GM19372 (cell line): ENCODE measurements around the gene SERPIND1.
"Not testable (repeated sequence)": the region's sequence is repeated elsewhere in the genome, so short reads cannot be mapped to it uniquely, and the experiment has no call there.

Experiments used
- ATAC-seq: cut with Tn5 transposase; IDR thresholded peaks from one replicate; pipeline ENCODE4 v1.9.1; 2021; ENCODE audit warnings: mild to moderate bottlenecking, low read depth, moderate library complexity; ENCODE audit not compliant: unreplicated experiment

SERPIND1 gene

DNA sequence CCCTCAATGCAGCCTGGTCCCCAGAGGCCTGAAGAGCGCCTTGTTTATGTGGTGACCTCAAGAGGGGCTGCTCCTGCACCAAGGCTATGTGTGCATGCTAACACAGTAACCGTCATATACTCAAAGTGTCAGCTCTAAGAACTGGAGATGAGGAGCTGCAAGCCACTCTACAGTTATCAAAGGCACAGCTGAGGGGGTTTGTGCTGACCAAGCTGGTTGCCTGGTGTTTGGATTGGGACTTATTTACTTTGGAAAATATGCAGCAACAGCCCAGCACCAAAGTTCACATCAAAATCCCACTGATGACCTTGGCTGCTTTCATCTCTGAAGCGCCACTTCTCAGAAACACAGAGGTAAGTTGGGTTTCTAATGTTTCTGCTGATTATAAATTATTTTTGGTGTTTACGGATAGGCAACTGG is at the start of gene SERPIND1:
TSS of gene SERPIND1 (plus strand) at position 321 of the 420 bp plus-strand sequence. CDS start 5,200 bp downstream, outside the sequence.
- ATAC-seq = no peak

DNA sequence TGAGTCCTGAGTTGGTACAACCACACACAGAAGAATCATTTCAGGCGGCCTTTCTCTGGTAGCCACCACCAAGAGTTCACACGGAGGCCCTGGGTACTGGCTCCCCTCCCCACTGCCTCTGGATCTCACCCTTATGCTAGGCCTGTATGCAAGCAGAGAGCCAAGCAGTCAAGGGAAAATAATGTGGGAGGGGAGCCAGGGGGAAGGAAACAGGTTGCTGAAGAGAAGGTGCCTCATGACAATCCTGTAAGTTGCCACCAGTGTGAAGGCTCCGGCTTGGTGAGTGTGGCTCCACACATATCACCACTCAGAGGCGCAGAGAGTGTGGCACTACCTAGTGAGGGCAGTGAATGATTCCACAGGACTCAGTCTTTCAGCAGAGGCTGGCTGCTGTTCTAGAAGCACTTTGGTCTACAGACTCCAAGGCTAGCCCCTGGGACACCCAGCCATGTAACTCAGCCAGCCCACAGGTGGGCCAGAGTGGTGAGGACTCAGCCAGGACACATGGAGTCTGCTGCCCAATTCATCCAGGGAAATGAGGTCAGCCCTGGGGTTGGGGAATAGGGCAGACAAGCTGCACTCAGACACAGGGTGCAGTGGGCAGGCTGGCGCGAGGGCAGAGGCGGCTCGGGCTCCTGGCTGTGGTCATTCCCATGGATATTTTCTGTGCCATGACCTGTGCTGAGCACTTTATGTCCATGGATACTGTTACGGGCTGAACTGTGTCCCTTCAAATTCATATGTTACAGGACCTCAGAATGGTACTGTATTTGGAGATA is 49.0 kb upstream of the SERPIND1 start:
- no peak for ATAC-seq

- ATAC-seq = no peak
Observed at GRCh38 chr22:20725987-20726558, 47.8 kb upstream of the SERPIND1 start.

DNA sequence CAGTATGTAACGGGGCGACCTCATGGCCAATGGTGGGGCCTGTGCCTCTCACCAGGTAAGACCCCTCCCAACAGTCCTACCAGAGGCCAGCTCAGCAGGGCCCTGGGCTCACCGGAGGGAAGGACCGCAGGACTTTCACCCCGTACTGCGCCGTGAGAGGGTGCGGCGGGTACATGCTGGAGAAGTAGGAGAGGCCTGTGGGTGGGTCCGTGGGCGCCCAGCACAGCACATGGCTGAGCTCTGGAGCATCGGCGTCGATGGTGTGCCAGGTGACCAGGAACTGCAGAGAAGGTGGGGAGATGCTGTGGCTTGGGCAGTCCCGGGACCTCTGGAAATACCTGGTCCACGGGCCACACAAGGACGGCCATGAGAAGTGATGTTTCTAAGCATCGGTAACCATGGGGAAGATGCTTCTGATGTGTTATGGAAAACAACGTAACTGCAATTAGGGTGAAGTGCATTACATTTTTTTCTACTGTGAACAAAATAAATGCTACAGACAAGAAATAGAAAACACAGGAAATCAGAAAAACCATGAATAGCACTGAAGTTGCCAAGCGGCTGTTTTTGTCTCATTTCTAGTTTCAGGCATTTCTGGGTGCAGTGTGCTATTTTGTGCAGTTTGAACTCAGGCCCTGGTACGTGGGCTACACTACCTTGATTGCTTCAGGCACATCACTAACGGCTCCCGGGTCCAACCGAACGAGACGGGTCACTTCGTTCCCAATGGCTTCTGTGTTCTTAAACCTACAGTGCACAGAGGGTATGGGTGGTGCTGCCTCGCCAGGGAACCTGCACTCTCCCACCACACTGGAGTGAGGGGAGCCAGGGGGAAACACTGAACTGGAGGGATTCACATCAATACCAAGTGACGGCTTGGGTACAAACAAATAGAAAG is 46.5 kb upstream of the SERPIND1 start:
- ATAC-seq = no peak

DNA sequence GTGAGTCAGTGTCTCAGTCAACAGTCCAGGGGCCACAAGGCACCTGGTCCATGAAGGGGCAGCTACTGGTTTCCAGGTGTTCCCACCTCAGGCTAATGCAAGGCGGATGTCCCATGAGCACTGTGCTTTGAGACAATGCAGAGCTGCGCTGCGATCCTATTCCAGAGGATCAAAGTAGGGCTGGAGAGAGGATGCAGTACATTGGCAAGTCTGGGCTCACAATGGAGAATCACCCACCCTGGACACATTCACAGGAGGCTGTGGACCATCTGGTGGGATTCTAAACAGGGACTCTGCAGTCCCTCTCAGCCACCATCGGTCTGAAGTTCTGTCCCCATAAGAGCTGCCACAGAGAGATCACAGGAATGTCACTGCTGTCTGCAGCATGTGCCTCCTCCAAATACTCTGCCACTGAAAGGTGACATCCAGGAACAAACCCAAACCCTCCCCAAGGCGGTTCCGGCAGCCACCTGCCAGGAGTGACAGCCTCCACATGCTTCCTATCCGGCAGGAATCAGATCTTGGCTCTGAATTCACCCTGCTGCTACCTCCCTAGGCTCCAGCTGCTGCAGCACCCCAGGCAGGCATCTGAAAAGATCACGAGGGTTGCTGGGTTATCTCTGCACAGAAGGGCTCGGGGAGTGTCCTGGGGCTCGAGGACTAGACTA is 45.3 kb upstream of the SERPIND1 start:
- ATAC-seq = no peak

DNA sequence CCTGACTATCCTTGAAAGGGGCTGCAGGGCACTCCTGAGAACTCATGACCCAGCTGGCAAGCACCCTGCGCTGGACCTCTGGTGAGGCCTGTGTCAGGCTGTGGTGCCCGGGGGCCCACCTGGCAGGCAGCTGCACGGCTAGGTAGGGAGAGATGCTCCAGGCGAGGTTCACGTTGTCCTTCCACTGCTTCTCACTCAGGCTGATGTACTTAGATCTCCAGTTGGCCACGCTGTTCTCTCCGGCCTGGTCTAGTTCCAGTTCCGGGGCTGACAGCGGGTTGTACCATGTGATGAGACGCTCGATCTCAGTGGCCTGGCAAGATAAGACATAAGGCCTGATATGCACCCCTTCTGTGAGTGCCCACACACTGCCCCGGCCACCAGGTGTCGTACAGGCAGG is 44.7 kb upstream of the SERPIND1 start:
- no peak for ATAC-seq

- ATAC-seq = not testable (repeated sequence)
Observed at GRCh38 chr22:20732431-20732830, 41.5 kb upstream of the SERPIND1 start.

- not testable (repeated sequence) for ATAC-seq
Observed at GRCh38 chr22:20735356-20736162, 38.4 kb upstream of the SERPIND1 start.

- not testable (repeated sequence) for ATAC-seq
Observed at GRCh38 chr22:20736891-20737290, 37.0 kb upstream of the SERPIND1 start.

- no peak for ATAC-seq
Observed at GRCh38 chr22:20738394-20739089, 35.4 kb upstream of the SERPIND1 start.

DNA sequence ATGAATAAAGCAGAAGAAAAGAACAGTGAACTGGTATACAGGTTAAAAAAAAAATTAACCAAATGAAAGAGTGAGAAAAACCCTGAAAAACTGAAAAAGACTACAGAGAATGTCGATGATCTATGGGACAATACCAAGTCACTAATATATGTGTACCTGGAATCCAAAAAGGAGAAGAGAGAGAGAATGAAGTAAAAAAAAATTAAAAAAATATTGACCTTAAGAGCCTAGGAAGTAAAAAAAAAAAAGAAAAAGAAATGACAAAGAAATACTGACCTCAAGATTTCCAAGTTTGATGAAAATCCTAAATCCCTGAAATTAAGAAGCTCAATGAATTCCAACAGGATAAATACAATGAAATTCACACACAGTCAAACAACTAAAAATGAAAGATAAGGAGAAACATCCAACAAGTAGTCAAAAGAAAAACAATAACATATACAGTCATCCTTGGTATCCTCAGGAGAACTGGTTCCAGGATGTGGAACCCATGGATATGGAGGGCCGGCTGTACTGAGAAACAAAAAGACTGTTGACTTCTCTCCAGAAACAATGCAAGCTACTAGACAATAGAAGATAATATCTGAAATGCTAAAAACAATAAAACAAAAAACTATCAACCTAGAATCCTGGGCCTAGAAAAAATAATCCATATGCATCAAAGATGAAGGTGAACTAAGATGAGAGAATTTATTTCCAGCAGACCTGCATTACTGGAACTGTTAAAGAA is 33.5 kb upstream of the SERPIND1 start:
- ATAC-seq = no peak

DNA sequence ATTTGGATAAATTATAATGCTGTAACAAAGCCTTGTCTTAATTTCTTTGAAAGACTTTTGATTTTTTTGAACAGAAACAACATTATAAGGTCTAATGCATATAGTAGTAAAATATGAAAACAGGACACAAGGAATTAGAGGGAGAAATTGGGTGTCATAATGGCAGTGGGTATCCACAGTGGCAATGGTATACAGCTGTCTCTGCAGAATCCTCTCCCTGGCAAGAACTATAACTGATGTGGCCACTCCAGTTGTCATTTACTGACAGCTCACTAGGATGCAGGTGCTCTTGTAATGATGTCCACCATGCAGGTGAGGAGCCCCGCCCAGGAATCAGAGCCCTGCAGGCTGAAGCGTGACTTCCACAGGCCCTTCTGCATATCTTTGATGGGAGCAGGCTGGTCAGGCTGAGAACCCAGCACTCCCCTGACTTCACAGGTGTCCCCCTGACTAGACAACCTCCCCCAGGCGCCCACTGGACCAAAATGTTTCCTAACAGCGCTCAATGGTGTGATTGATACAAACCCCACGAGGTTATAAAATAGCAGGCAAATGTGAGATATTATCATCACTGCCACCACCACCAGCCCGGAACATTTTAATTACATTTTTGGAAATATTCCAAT is 32.8 kb upstream of the SERPIND1 start:
- ATAC-seq = no peak

DNA sequence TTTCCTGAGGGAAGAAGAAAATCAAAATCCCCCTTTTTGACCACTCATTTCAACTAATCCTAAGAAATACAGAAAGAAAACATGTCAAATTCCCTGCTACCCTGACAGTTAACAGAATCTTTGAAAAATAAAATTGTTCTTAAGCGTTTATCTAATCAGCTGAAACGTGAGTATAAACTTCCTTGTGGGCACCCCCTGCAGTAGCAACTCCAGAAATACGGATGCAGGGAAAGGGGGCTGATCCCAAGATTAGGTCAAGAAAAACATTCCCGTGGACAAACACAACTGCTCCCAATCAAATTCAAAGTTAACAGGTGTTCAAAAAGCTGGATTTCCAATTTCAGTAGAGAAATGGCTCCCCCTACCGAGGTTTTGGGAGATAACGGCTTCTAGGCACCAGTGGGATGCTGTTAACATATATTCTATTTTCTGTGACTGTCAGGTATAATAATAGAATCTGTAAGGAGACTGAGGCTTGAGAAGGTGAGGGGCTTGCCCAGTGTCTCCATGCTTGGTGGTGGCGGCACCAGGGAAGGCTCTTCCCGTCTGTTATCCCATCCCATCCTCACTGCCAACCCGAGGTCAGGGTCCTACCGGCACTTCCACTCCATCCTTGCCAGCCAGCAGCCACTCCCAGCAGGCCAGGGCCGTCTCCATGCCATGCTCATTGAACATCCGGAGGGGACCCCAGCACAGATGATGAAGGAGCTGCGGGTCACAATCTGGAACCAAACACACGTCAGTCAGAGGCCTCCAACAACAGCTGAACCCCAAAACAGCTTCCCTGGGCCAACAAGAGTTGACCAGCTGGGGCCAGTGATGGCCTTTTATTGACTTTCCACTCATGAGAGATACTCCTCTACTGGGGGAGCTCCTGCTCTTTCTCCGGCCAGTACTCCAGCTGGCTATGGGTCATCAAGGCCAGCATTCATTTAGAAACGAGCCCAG is 32.0 kb upstream of the SERPIND1 start:
- no peak for ATAC-seq

- no peak for ATAC-seq
Observed at GRCh38 chr22:20742764-20743163, 31.1 kb upstream of the SERPIND1 start.

DNA sequence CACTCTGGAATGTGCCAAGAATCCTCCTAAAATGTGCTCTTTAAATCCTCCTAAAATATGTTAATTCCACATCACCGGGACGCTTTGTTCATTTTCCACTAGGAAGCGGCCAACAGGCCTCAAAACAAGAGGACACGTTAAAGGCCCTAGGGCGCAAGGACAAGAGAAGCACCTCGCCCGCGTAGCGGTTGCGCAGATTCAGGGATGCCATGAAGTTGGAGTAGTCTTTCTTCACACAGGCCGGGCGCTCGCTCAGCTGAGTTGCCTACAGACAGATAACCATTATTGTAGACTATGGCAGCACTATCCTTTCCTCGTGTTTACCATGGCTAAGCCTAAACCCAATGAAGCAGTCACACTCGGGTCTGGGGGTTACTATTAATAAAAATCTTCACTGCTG is 29.5 kb upstream of the SERPIND1 start:
- no peak for ATAC-seq

- no peak for ATAC-seq
Observed at GRCh38 chr22:20745119-20745518, 28.8 kb upstream of the SERPIND1 start.
